Ishikawa (cell line): ENCODE data around the gene PRKCZ.

Experiments
- CEBPB ChIP-seq: IDR thresholded peaks from 2 replicates; pipeline ENCODE4 v1.6.1; 2012
- CREB1 ChIP-seq: IDR thresholded peaks from 2 replicates; pipeline ENCODE4 v1.6.1; 2012; ENCODE audit warnings: low read depth
- EGR1 ChIP-seq: IDR thresholded peaks from 2 replicates; pipeline ENCODE4 v1.6.1; 2012
- EP300 ChIP-seq: IDR thresholded peaks from 2 replicates; pipeline ENCODE4 v1.6.1; 2012; ENCODE audit warnings: borderline replicate concordance
- FOXM1 ChIP-seq: IDR thresholded peaks from 2 replicates; pipeline ENCODE4 v1.6.1; 2012; ENCODE audit warnings: low read depth, borderline replicate concordance
- NFIC ChIP-seq: IDR thresholded peaks from 2 replicates; pipeline ENCODE4 v1.6.1; 2012
- RAD21 ChIP-seq: IDR thresholded peaks from 2 replicates; pipeline ENCODE4 v1.6.1; 2012; ENCODE audit warnings: low read depth
- TAF1 ChIP-seq: IDR thresholded peaks from 2 replicates; pipeline ENCODE4 v1.6.1; 2012; ENCODE audit warnings: low read depth, mild to moderate bottlenecking
- TCF12 ChIP-seq: IDR thresholded peaks from 2 replicates; pipeline ENCODE4 v1.6.1; 2012; ENCODE audit warnings: low read depth
- TEAD4 ChIP-seq: IDR thresholded peaks from 2 replicates; pipeline ENCODE4 v1.6.1; 2012
- YY1 ChIP-seq: IDR thresholded peaks from 2 replicates; pipeline ENCODE4 v1.6.1; 2012; ENCODE audit warnings: low read depth
- ZBTB7A ChIP-seq: IDR thresholded peaks from 2 replicates; pipeline ENCODE4 v1.6.1; 2012; ENCODE audit warnings: low read depth
- TF ChIP-seq, protein P1 (sequence below): IDR thresholded peaks from 2 replicates; pipeline ENCODE4 v1.6.1; 2012
- TF ChIP-seq, protein P2 (sequence below): IDR thresholded peaks from 2 replicates; pipeline ENCODE4 v1.6.1; 2012; ENCODE audit warnings: low read depth, mild to moderate bottlenecking
- TF ChIP-seq, protein P3 (sequence below): IDR thresholded peaks from 2 replicates; pipeline ENCODE4 v1.6.1; 2012

PRKCZ gene

DNA sequence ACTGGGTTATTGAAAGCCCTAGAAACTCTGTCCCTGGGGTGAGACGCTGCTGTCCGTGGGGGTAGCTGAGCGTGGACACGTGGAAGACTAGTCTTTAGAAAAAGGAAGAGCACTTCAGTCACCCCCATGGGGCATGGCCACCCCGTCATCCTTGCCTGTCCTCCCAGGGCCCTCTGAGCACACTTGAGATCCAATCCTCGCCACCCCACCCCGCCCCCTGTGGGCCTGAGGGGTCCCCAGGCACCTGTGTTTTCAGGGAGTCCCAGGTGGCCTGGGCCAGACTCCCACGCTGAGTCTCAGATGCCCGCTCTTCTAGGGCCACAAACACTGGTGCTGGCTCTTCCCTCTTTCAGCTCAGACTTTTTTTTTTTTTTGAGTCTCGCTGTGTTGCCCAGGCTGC lies 2.5 kb downstream of the PRKCZ start:
- TF ChIP-seq TCF12 (no peak), CEBPB (no peak), NFIC (no peak), TAF1 (no peak), FOXM1 (no peak), EP300 (no peak), TEAD4 (no peak), YY1 (no peak), CREB1 (no peak), RAD21 (no peak), ZBTB7A (no peak)
- TF ChIP-seq, protein P1, sequence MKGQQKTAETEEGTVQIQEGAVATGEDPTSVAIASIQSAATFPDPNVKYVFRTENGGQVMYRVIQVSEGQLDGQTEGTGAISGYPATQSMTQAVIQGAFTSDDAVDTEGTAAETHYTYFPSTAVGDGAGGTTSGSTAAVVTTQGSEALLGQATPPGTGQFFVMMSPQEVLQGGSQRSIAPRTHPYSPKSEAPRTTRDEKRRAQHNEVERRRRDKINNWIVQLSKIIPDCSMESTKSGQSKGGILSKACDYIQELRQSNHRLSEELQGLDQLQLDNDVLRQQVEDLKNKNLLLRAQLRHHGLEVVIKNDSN = no peak
- TF ChIP-seq, protein P2, sequence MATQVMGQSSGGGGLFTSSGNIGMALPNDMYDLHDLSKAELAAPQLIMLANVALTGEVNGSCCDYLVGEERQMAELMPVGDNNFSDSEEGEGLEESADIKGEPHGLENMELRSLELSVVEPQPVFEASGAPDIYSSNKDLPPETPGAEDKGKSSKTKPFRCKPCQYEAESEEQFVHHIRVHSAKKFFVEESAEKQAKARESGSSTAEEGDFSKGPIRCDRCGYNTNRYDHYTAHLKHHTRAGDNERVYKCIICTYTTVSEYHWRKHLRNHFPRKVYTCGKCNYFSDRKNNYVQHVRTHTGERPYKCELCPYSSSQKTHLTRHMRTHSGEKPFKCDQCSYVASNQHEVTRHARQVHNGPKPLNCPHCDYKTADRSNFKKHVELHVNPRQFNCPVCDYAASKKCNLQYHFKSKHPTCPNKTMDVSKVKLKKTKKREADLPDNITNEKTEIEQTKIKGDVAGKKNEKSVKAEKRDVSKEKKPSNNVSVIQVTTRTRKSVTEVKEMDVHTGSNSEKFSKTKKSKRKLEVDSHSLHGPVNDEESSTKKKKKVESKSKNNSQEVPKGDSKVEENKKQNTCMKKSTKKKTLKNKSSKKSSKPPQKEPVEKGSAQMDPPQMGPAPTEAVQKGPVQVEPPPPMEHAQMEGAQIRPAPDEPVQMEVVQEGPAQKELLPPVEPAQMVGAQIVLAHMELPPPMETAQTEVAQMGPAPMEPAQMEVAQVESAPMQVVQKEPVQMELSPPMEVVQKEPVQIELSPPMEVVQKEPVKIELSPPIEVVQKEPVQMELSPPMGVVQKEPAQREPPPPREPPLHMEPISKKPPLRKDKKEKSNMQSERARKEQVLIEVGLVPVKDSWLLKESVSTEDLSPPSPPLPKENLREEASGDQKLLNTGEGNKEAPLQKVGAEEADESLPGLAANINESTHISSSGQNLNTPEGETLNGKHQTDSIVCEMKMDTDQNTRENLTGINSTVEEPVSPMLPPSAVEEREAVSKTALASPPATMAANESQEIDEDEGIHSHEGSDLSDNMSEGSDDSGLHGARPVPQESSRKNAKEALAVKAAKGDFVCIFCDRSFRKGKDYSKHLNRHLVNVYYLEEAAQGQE = no peak
- TF ChIP-seq, protein P3, sequence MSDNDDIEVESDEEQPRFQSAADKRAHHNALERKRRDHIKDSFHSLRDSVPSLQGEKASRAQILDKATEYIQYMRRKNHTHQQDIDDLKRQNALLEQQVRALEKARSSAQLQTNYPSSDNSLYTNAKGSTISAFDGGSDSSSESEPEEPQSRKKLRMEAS = no peak

DNA sequence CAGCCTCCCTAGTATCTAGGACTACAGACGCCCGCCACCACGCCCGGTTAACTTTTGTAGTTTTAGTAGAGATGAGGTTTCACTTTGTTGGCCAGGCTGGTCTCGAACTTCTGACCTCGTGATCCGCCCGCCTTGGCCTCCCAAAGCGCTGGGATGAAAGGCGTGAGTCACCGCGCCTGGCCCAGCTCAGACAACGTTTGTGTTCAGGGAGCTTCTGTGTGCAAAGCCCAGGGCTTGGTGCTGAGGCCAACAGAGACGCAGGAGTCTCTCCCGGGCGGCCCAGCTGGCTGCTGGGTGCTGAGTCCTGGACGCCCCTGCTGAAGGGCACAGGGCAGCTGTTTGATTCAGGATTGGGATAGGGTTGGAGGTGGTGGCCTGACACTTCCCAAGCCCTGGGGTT lies 3.0 kb downstream of the PRKCZ start:
- TF ChIP-seq CEBPB = no peak
- no peak for TF ChIP-seq TCF12
- TF ChIP-seq, protein P1 = no peak
- no peak for TF ChIP-seq NFIC
- TF ChIP-seq, protein P3 = no peak
- TF ChIP-seq ZBTB7A = no peak
- no peak for TF ChIP-seq EGR1
- no peak for TF ChIP-seq TEAD4
- no peak for TF ChIP-seq CREB1
- TF ChIP-seq, protein P2 = no peak
- no peak for TF ChIP-seq YY1
- no peak for TF ChIP-seq RAD21
- no peak for TF ChIP-seq FOXM1
- TF ChIP-seq TAF1 = no peak
- no peak for TF ChIP-seq EP300

DNA sequence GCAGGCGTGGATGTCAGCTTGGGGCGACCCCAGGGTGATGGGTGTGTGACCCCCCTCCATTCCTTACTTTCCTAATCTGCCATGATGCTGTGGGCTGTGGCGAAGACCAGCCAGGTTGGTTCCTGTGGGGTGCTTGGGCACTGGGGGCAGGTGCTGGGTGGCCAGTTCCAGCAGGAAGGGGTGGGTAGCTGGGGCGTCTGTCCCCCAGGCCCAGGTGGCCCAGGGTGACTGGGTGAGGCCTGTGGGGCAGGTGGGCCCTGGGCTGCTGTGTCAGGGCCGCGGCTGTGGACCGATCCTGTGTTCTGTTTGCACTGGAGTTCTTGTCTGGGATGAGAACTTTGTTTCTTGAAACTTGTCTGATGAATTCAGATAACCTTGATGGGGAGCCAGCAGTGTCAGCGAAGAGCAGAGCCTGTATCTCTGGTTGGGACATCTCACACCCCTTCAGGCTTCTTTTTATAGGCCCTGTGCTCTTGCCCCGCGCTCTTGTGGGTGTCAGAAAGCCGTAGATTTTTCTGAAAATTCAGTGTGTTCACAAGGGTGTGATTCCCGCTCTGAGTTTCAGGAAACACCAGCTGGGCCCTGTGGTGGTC lies 3.7 kb downstream of the PRKCZ start:
- no peak for TF ChIP-seq TAF1
- TF ChIP-seq, protein P1 = no peak
- no peak for TF ChIP-seq EGR1
- TF ChIP-seq TCF12 = no peak
- no peak for TF ChIP-seq EP300
- no peak for TF ChIP-seq TEAD4
- TF ChIP-seq, protein P2 = no peak
- no peak for TF ChIP-seq NFIC
- no peak for TF ChIP-seq ZBTB7A
- TF ChIP-seq, protein P3 = no peak
- TF ChIP-seq CEBPB = no peak
- TF ChIP-seq CREB1 = no peak
- TF ChIP-seq YY1 = no peak

DNA sequence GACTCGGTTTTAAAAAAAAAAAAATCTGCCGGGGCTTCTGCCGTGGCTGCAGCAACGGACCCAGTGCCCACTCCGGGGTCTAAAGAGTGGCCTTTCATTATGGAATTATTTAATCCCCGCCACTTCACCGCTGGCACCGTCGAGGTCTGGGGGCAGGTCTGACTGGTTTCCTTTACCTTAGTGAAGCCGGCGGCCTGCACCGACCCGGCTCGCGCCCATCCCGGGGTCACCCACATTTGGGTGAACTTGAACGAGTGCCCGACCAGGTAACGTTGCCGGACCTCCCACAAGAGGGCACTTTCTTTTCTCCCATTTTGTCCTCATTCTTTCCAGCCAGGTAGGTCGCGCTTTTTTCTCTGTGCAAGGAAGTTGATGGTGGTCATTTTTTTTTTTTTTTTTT lies 4.3 kb downstream of the PRKCZ start:
- TF ChIP-seq NFIC (no peak), EGR1 (no peak), TEAD4 (no peak), RAD21 (no peak), TCF12 (no peak), TAF1 (no peak), CREB1 (no peak), ZBTB7A (no peak), EP300 (no peak), YY1 (no peak), CEBPB (no peak), FOXM1 (no peak)
- TF ChIP-seq, protein P1 = no peak
- TF ChIP-seq, protein P2 = no peak
- TF ChIP-seq, protein P3 = no peak
